ENCODE measurements around the gene ATP9B. TPM values are rescaled to one million over a fixed set of nuclear protein-coding genes. Genes with fewer than 3 reads are reported as not detected.

ATP9B gene
- total RNA-seq, 1 donor from 2014 or later = 52.0 TPM

- H3K36me3 Mint-ChIP-seq = peaks cover 21% of the 10 kb centered on the region
- no peak overlapping the region for H3K27ac Mint-ChIP-seq
- no peak overlapping the region for H3K4me3 Mint-ChIP-seq
- no peaks in the 10 kb centered on the region for H3K4me1 Mint-ChIP-seq
- H3K27me3 Mint-ChIP-seq (ENCODE audit: low read depth) = no peaks in the 10 kb centered on the region
- no peak for DNase-seq (ENCODE audit: low spot score in 2 of 2, unreplicated experiment in 2 of 2)
- H3K9me3 Mint-ChIP-seq = no peaks in the 10 kb centered on the region
- no peak for TF ChIP-seq CTCF (IDR thresholded peaks at IDR 0.05; ENCODE audit: unreplicated experiment)
Measured at GRCh38 chr18:79333046-79333445, 263.9 kb downstream of the ATP9B start.

GRCh38 chr18:79334496-79335233 lies 265.5 kb downstream of the ATP9B start:
- Mint-ChIP-seq H3K27ac (no peak overlapping the region), H3K36me3 (peaks cover 36% of the 10 kb centered on the region)
- no peak for DNase-seq (ENCODE audit: low spot score in 2 of 2, unreplicated experiment in 2 of 2)

GRCh38 chr18:79335833-79336360 lies 266.7 kb downstream of the ATP9B start:
- Mint-ChIP-seq H3K36me3 (peaks cover 41% of the 10 kb centered on the region), H3K4me1 (no peaks in the 10 kb centered on the region), H3K27me3 (ENCODE audit: low read depth) (no peaks in the 10 kb centered on the region), H3K27ac (no peak overlapping the region), H3K9me3 (no peaks in the 10 kb centered on the region), H3K4me3 (no peak overlapping the region)
- no peak for DNase-seq (ENCODE audit: low spot score in 2 of 2, unreplicated experiment in 2 of 2)
- no peak for TF ChIP-seq CTCF (IDR thresholded peaks at IDR 0.05; ENCODE audit: unreplicated experiment)

More at GRCh38 chr18:79334496-79335233, 265.5 kb downstream of the ATP9B start:
- TF ChIP-seq CTCF (IDR thresholded peaks at IDR 0.05; ENCODE audit: unreplicated experiment) = no peak
- no peaks in the 10 kb centered on the region for H3K27me3 Mint-ChIP-seq (ENCODE audit: low read depth)
- H3K9me3 Mint-ChIP-seq = no peaks in the 10 kb centered on the region
- H3K4me3 Mint-ChIP-seq = no peak overlapping the region
- H3K4me1 Mint-ChIP-seq = no peaks in the 10 kb centered on the region

- TF ChIP-seq CTCF (IDR thresholded peaks at IDR 0.05; ENCODE audit: unreplicated experiment) = no peak
- H3K9me3 Mint-ChIP-seq = no peaks in the 10 kb centered on the region
- no peak for DNase-seq (ENCODE audit: low spot score in 2 of 2, unreplicated experiment in 2 of 2)
- peaks cover 39% of the 10 kb centered on the region for H3K36me3 Mint-ChIP-seq
- no peak overlapping the region for H3K4me3 Mint-ChIP-seq
- H3K27ac Mint-ChIP-seq = no peak overlapping the region
- H3K4me1 Mint-ChIP-seq = no peaks in the 10 kb centered on the region
- no peaks in the 10 kb centered on the region for H3K27me3 Mint-ChIP-seq (ENCODE audit: low read depth)
Measured at GRCh38 chr18:79336556-79337142, 267.5 kb downstream of the ATP9B start.

GRCh38 chr18:79337184-79337583 lies 268.0 kb downstream of the ATP9B start:
- no peak for TF ChIP-seq CTCF (IDR thresholded peaks at IDR 0.05; ENCODE audit: unreplicated experiment)
- Mint-ChIP-seq H3K36me3 (peaks cover 44% of the 10 kb centered on the region), H3K4me3 (no peak overlapping the region), H3K27me3 (ENCODE audit: low read depth) (no peaks in the 10 kb centered on the region), H3K9me3 (no peaks in the 10 kb centered on the region), H3K4me1 (no peaks in the 10 kb centered on the region), H3K27ac (no peak overlapping the region)
- DNase-seq (ENCODE audit: low spot score in 2 of 2, unreplicated experiment in 2 of 2) = no peak
